PC-3 (cell line): Measurements from ENCODE around the gene TPD52L1. TPM values are rescaled to one million over a fixed set of nuclear protein-coding genes. Genes with fewer than 3 reads are reported as not detected.
"Not testable (repeated sequence)": the region's sequence is repeated elsewhere in the genome, so short reads cannot be mapped to it uniquely, and the experiment has no call there.

Experiments used
- ATAC-seq: fragments of 200-7000 bp; cut with Tn5 transposase; 2 replicates; pipeline ENCODE4 v1.9.1; 2020; ENCODE audit warnings: mild to moderate bottlenecking, moderate library complexity
- BruUV-seq: library from RNA; stranded (reverse); fragments of 400-500 nt; replicated peaks from 2 replicates; lab custom pipeline; 2021; lab: Mats Ljungman, UMichigan
- CTCF ChIA-PET: fragments of 300-600 bp; sonication (Branson Sonifier 250); formaldehyde crosslinking; loops from one replicate; lab custom pipeline; 2022; ENCODE audit warnings: antibody characterized with exemption; lab: Charles Lee
- POLR2A ChIA-PET: fragments of 300-600 bp; sonication (Branson Sonifier 250); formaldehyde crosslinking; loops from one replicate; lab custom pipeline; 2022; ENCODE audit warnings: antibody characterized with exemption; ENCODE audit not compliant: unreplicated experiment; lab: Charles Lee
- DNase-seq: peaks from one replicate; pipeline ENCODE4 v3.0.0-alpha.2; 2015
- H2AFZ ChIP-seq: fragments of 300-600 bp; sonication (generic); 2 replicates; pipeline ENCODE4 v1.6.0; 2016; ENCODE audit warnings: antibody characterized with exemption, low read length
- H3F3A ChIP-seq: fragments of 300-600 bp; sonication (generic); one replicate; pipeline ENCODE4 v1.6.0; 2017; ENCODE audit warnings: antibody characterized with exemption, low read length, control low read depth, mild to moderate bottlenecking; ENCODE audit not compliant: unreplicated experiment
- H3K27ac ChIP-seq: fragments of 300-600 bp; sonication (generic); 2 replicates; pipeline ENCODE4 v1.5.1; 2016; ENCODE audit warnings: mild to moderate bottlenecking, low read length
- H3K27me3 ChIP-seq: fragments of 300-600 bp; sonication (generic); 2 replicates; pipeline ENCODE4 v1.6.1; 2016; ENCODE audit warnings: low read length, mixed read lengths
- H3K36me3 ChIP-seq: fragments of 300-600 bp; sonication (generic); 2 replicates; pipeline ENCODE4 v1.6.1; 2016; ENCODE audit warnings: low read depth, mixed run types, low read length, mixed read lengths
- H3K4me1 ChIP-seq: fragments of 300-600 bp; sonication (generic); 2 replicates; pipeline ENCODE4 v1.5.1; 2016; ENCODE audit warnings: low read length; ENCODE audit not compliant: insufficient read depth
- H3K4me2 ChIP-seq: fragments of 300-600 bp; sonication (generic); 2 replicates; pipeline ENCODE4 v1.6.0; 2016; ENCODE audit warnings: low read length
- H3K4me3 ChIP-seq: fragments of 300-600 bp; sonication (generic); 2 replicates; pipeline ENCODE4 v1.5.1; 2016; ENCODE audit warnings: mild to moderate bottlenecking, low read length, mixed read lengths
- H3K79me2 ChIP-seq: fragments of 300-600 bp; sonication (generic); 2 replicates; pipeline ENCODE4 v1.6.1; 2017; ENCODE audit warnings: low read length, mixed read lengths
- H3K9ac ChIP-seq: fragments of 300-600 bp; sonication (generic); 2 replicates; pipeline ENCODE4 v1.6.0; 2016; ENCODE audit warnings: mild to moderate bottlenecking, low read length
- H3K9me2 ChIP-seq: fragments of 300-600 bp; sonication (generic); replicated peaks from 2 replicates; pipeline ENCODE4 v1.6.1; 2016; ENCODE audit warnings: mixed run types, low read length, mixed read lengths
- H3K9me3 ChIP-seq: fragments of 300-600 bp; sonication (generic); 2 replicates; pipeline ENCODE4 v1.6.1; 2016; ENCODE audit warnings: low read length, mixed read lengths
- H4K20me1 ChIP-seq: fragments of 300-600 bp; sonication (generic); 2 replicates; pipeline ENCODE4 v1.6.1; 2016; ENCODE audit warnings: low read length, mixed read lengths
- EZH2 ChIP-seq: fragments of 300-600 bp; sonication (generic); IDR thresholded peaks from one replicate; pipeline ENCODE4 v1.6.1; 2017; ENCODE audit warnings: antibody characterized with exemption, mild to moderate bottlenecking, low read length; ENCODE audit not compliant: unreplicated experiment
- EZH2phosphoT487 ChIP-seq: fragments of 300-600 bp; sonication (generic); IDR thresholded peaks from 2 replicates; pipeline ENCODE4 v1.6.1; 2018; ENCODE audit warnings: mild to moderate bottlenecking, antibody characterized with exemption, low read length, borderline replicate concordance
- intact Hi-C: fragments of 100-400 bp; cut with micrococcal nuclease; formaldehyde crosslinking; loops from 2 replicates; pipeline ENCODE4 v1.9.0; 2023
- total RNA-seq: library from RNA; depleted of rRNA; stranded (reverse); fragments of >200 nt; gene quantifications from 2 replicates; pipeline ENCODE4 v1.2.3, GENCODE V29; 2014
- TF ChIP-seq, protein P1 (sequence below): fragments of 300-600 bp; sonication (generic); conservative IDR thresholded peaks from 2 replicates; pipeline ENCODE4 v1.5.1; 2017; ENCODE audit warnings: antibody characterized with exemption, low read depth, mild to moderate bottlenecking, low read length

Gene TPD52L1
- total RNA-seq, 1 experiment from 2014 or later, result 39.4 TPM

DNA sequence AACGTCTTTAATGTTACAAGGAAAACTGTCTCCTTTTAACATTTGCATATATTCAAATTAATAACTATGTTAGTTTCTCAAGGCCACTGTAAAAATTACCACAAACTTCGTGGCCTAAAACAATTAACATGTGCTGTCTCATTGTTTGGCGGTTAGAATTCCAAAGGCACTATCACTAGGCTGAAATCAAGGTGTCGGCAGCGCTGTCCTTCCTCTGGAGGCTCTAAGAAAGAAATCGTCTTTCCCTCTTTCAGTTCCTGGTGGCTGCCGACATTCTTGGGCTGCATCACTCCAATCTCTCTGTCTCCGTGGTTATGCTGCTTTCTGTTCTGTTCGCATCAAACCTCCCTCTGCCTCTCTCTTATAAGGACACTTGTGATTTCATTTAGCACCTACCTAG lies 4.2 kb downstream of the TPD52L1 start:
- Histone ChIP-seq H2AFZ (no peak overlapping the region), H3K27me3 (no peaks in the 10 kb centered on the region), H3K27ac (no peak overlapping the region), H3K4me1 (peaks cover 4% of the 10 kb centered on the region; the same call in 1 of the 2 replicates), H3K9ac (no peak overlapping the region), H3K4me2 (no peak overlapping the region), H3K9me2 (no peaks in the 10 kb centered on the region), H3K36me3 (no peaks in the 10 kb centered on the region), H3K9me3 (no peaks in the 10 kb centered on the region), H3F3A (no peaks in the 10 kb centered on the region), H3K4me3 (no peak overlapping the region), H4K20me1 (no peaks in the 10 kb centered on the region), H3K79me2 (no peaks in the 10 kb centered on the region)
- TF ChIP-seq, protein P1, sequence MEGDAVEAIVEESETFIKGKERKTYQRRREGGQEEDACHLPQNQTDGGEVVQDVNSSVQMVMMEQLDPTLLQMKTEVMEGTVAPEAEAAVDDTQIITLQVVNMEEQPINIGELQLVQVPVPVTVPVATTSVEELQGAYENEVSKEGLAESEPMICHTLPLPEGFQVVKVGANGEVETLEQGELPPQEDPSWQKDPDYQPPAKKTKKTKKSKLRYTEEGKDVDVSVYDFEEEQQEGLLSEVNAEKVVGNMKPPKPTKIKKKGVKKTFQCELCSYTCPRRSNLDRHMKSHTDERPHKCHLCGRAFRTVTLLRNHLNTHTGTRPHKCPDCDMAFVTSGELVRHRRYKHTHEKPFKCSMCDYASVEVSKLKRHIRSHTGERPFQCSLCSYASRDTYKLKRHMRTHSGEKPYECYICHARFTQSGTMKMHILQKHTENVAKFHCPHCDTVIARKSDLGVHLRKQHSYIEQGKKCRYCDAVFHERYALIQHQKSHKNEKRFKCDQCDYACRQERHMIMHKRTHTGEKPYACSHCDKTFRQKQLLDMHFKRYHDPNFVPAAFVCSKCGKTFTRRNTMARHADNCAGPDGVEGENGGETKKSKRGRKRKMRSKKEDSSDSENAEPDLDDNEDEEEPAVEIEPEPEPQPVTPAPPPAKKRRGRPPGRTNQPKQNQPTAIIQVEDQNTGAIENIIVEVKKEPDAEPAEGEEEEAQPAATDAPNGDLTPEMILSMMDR, result no peak
- TF ChIP-seq EZH2phosphoT487, result no peak
- TF ChIP-seq EZH2, result no peak
- BruUV-seq, result no TSS peak
- ChIA-PET CTCF (no interaction called here), POLR2A (interaction anchor here (0.7 kb wide), 1 partner anchor 15 kb away, joined by 3 read pairs; no protein-coding TSS in a partner anchor)
- intact Hi-C loops, result no loop called here
- no peak for DNase-seq
- no peak for ATAC-seq

DNA sequence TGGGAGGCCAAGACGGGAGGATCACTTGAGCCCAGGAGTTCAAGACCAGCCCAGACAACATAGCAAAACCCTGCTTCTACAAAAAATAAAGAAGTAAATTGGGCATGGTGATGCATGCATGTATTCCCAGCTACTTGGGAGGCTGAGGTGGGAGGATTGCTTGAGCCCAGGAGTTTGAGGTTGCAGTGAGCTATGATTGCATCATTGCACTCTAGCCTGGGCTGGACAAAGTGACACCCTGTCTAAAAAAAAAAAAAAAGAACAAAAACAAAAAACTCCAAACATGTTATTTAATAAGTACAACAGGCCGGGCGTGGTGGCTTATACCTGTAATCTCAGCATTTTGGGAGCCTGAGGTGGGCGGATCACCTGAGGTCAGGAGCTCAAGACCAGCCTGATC lies 9.8 kb downstream of the TPD52L1 start:
- H3K27me3 ChIP-seq, H3K79me2 ChIP-seq, intact Hi-C loops, H3K9ac ChIP-seq, H3K36me3 ChIP-seq, H3K4me3 ChIP-seq, ATAC-seq, H3F3A ChIP-seq, H3K9me2 ChIP-seq, BruUV-seq, H3K4me1 ChIP-seq, POLR2A ChIA-PET, CTCF ChIA-PET, DNase-seq, H3K9me3 ChIP-seq, H2AFZ ChIP-seq, H3K27ac ChIP-seq, H4K20me1 ChIP-seq, H3K4me2 ChIP-seq: not testable (repeated sequence)

DNA sequence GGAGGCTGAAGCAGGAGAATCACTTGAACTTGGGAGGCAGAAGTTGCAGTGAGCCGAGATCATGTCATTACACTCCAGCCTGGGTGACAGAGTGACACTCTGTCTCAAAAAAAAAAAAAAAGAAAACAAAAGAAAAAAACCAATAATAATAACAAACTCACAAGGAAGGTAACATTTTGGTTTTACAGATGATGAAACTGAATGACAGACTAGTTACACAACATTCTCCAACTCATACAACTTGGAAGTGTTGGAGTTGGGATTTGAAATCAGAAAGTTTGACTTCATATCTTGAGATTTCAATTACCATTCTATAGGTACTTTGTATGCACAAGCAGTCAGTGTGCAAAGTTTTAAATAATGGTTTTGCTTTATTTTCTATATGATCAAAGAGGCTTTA lies 10.2 kb downstream of the TPD52L1 start:
- H3K27me3 ChIP-seq, result no peaks in the 10 kb centered on the region
- H3F3A ChIP-seq, result no peaks in the 10 kb centered on the region
- no peaks in the 10 kb centered on the region for H3K9me2 ChIP-seq
- H3K79me2 ChIP-seq, result no peaks in the 10 kb centered on the region
- intact Hi-C loops, result no loop called here
- no peak for TF ChIP-seq EZH2
- TF ChIP-seq, protein P1, result no peak
- TF ChIP-seq EZH2phosphoT487, result no peak
- no peaks in the 10 kb centered on the region for H3K36me3 ChIP-seq
- no peaks in the 10 kb centered on the region for H3K9me3 ChIP-seq
- BruUV-seq, result no TSS peak
- H3K4me1 ChIP-seq, result 0 out of 2 replicates have a peak, but pooled peaks cover 1% of the 10 kb centered on the region
- DNase-seq (no peak), ATAC-seq (no peak)
- no peak overlapping the region for H3K9ac ChIP-seq
- H4K20me1 ChIP-seq, result no peaks in the 10 kb centered on the region
- CTCF ChIA-PET, result no interaction called here
- H3K27ac ChIP-seq, result no peak overlapping the region
- H3K4me3 ChIP-seq, result no peak overlapping the region
- H2AFZ ChIP-seq, result no peak overlapping the region
- POLR2A ChIA-PET, result no interaction called here
- H3K4me2 ChIP-seq, result no peak overlapping the region
